ENCODE measurements around the gene CD19. TPM values are rescaled to one million over a fixed set of nuclear protein-coding genes. Genes with fewer than 3 reads are reported as not detected.

CD19 gene
- total and polyA plus RNA-seq, 2 of the 8 experiments (the other 6 are each of a cell fraction or from before 2014, with no cell fraction given): 0.57 to 0.65 TPM

GRCh38 chr16:28984619-28985135 is 52.9 kb downstream of the CD19 start, which contains the start of gene LAT:
Gene LAT, plus strand, starts transcription at chr16:28985052. Its CDS starts 366 bp downstream, at chr16:28985418.
- no peak within 1 kb of the TSS for H3K4me3 ChIP-seq (ENCODE audit: extremely low read depth in 1 of 4, insufficient read depth in 2 of 4, low read depth in 3 of 4, low read length in 4 of 4)
- H4K91ac ChIP-seq (replicated peaks; ENCODE audit: insufficient read length, low read length): no peak within 1 kb of the TSS
- H3K4me1 ChIP-seq (replicated peaks in 1 of 4; ENCODE audit: control insufficient read depth in 3 of 4, insufficient read depth in 4 of 4, low read length in 3 of 4): no peaks in the 10 kb centered on the region
- H3K56ac ChIP-seq (replicated peaks; ENCODE audit: insufficient read length, low read depth, low read length): no peak within 1 kb of the TSS
- H2BK5ac ChIP-seq (ENCODE audit: low read depth, low read length): no peak within 1 kb of the TSS
- H3K14ac ChIP-seq (ENCODE audit: insufficient read length): no peak within 1 kb of the TSS
- no peak within 1 kb of the TSS for H2BK15ac ChIP-seq (ENCODE audit: low read length)
- H4K5ac ChIP-seq (ENCODE audit: insufficient read length, low read depth, low read length): no peak within 1 kb of the TSS
- H2BK12ac ChIP-seq (ENCODE audit: low read depth, low read length): no peak within 1 kb of the TSS
- WGBS, 2 experiments (ENCODE audit: extremely low coverage in 1 of 2, insufficient coverage in 1 of 2, insufficient read length in 1 of 2, insufficient replicate concordance in 2 of 2, low coverage in 1 of 2, low lambda C conversion rate in 2 of 2, missing lambda C conversion rate in 1 of 2): 89% methylated on average over 6 of the region's 24 CpGs; no CpG with 5 or more reads in 1 of the 2 experiments
- H3K23ac ChIP-seq (ENCODE audit: insufficient read length): no peak within 1 kb of the TSS
- no peak within 1 kb of the TSS for H2BK20ac ChIP-seq (ENCODE audit: low read length)
- no peak within 1 kb of the TSS for H3K9ac ChIP-seq (replicated peaks in 1 of 4; ENCODE audit: extremely low read depth in 1 of 4, low read depth in 3 of 4, low read length in 3 of 4)
- no peak within 1 kb of the TSS for H2BK120ac ChIP-seq (replicated peaks; ENCODE audit: low read depth, low read length)
- DNase-seq (ENCODE audit: low read depth in 1 of 2, low spot score in 2 of 2): no peak
- peaks cover 5 to 7% of the 10 kb centered on the region in 2 experiments; a peak in 2 of 4 replicates for H3K9me3 ChIP-seq (ENCODE audit: insufficient read depth in 2 of 2, low read depth in 1 of 2, low read length in 1 of 2)
- no peaks in the 10 kb centered on the region for H3K27me3 ChIP-seq (replicated peaks in 1 of 4; ENCODE audit: control insufficient read depth in 3 of 4, extremely low read depth in 1 of 4, insufficient read depth in 3 of 4, low read length in 3 of 4)
- no peak within 1 kb of the TSS for H3K4ac ChIP-seq (replicated peaks; ENCODE audit: insufficient read length, low read depth, low read length)
- no peak within 1 kb of the TSS for H2AK5ac ChIP-seq (ENCODE audit: low read depth, low read length)
- FAIRE-seq: no peak
- H4K8ac ChIP-seq (ENCODE audit: extremely low read depth, insufficient read depth, low read length): peak within 1 kb of the TSS; percentile 68
- CTCF ChIA-PET (ENCODE audit: partially characterized antibody): interaction anchor here (0.9 to 4.0 kb wide), 3 partner anchors 11 to 118 kb away, joined by 3 to 14 read pairs (median 3); no protein-coding TSS in a partner anchor
- no peak within 1 kb of the TSS for H3K4me2 ChIP-seq (ENCODE audit: insufficient read depth in 1 of 2, low read depth in 2 of 2, low read length in 2 of 2)
- no peak within 1 kb of the TSS for H3K27ac ChIP-seq (ENCODE audit: low read depth, low read length)
- no peak within 1 kb of the TSS for H2AFZ ChIP-seq (ENCODE audit: low read length)
- H3K79me2 ChIP-seq (ENCODE audit: control insufficient read depth in 1 of 2, insufficient read depth in 2 of 2, low read length in 2 of 2): no peaks in the 10 kb centered on the region
- POLR2A ChIA-PET (ENCODE audit: partially characterized antibody): interaction anchor here (1.2 kb wide), 1 partner anchor 10 kb away, joined by 5 read pairs; the partner anchor contains the start of gene SPNS1
- H3K23me2 ChIP-seq (ENCODE audit: low read depth, low read length): no peaks in the 10 kb centered on the region
- H3K36me3 ChIP-seq (ENCODE audit: control insufficient read depth in 2 of 4, insufficient read depth in 4 of 4, low read length in 3 of 4): peaks cover 0 to 16% (median 4%) of the 10 kb centered on the region in 4 experiments; a peak in 4 of 8 replicates
- no peaks in the 10 kb centered on the region for H4K20me1 ChIP-seq (replicated peaks in 1 of 2; ENCODE audit: control insufficient read depth in 1 of 2, insufficient read depth in 2 of 2, low read length in 2 of 2)
- H3K79me1 ChIP-seq (ENCODE audit: low read depth, low read length): no peaks in the 10 kb centered on the region
- no peak within 1 kb of the TSS for H3K18ac ChIP-seq (ENCODE audit: extremely low read depth, low read length)
- TF ChIP-seq EP300 (IDR thresholded peaks at IDR 0.05; ENCODE audit: borderline replicate concordance in 1 of 2, low read depth in 2 of 2, low read length in 2 of 2) (no peak), SP4 (IDR thresholded peaks at IDR 0.05; ENCODE audit: low read length) (no peak), MAX (IDR thresholded peaks at IDR 0.05) (no peak), POLR2AphosphoS5 (IDR thresholded peaks at IDR 0.05; ENCODE audit: low read depth, low read length) (no peak), SIRT6 (IDR thresholded peaks at IDR 0.05; ENCODE audit: low read length) (no peak), MAFK (IDR thresholded peaks at IDR 0.05; ENCODE audit: low read depth, low read length) (no peak), BCL11A (IDR thresholded peaks at IDR 0.05; ENCODE audit: low read depth in 2 of 2, low read length in 2 of 2) (no peak), YY1 (IDR thresholded peaks at IDR 0.05; ENCODE audit: low read depth, low read length) (no peak), RFX5 (IDR thresholded peaks at IDR 0.05; ENCODE audit: borderline replicate concordance, low read depth, low read length) (no peak), NANOG (IDR thresholded peaks at IDR 0.05; ENCODE audit: insufficient read depth, low read depth, low read length, poor library complexity, severe bottlenecking) (no peak), SIN3A (conservative IDR thresholded peaks at IDR 0.05 in 1 of 2, IDR thresholded peaks at IDR 0.05 in 1 of 2; ENCODE audit: low read depth in 1 of 2, low read length in 2 of 2) (no peak), GTF2F1 (IDR thresholded peaks at IDR 0.05; ENCODE audit: borderline replicate concordance, low read depth, low read length) (no peak), TAF7 (optimal IDR thresholded peaks at IDR 0.05; ENCODE audit: borderline replicate concordance, low read depth, low read length) (no peak)

Measured in H1 (cell line).